DMS114 treated with DMSO at 0.1 percent for 48 hours (cell line): ENCODE results near the gene ARHGEF4.

Source experiments
- DNase-seq: peaks from one replicate; lab custom pipeline; 2025; ENCODE audit not compliant: unreplicated experiment; lab: John Stamatoyannopoulos, UW

The ARHGEF4 gene

GRCh38 chr2:130819608-130820278, 17.0 kb upstream of the ARHGEF4 start:
- no peak for DNase-seq

GRCh38 chr2:130820279-130820861, 16.3 kb upstream of the ARHGEF4 start:
- no peak for DNase-seq

GRCh38 chr2:130821867-130822266, 14.8 kb upstream of the ARHGEF4 start:
- no peak for DNase-seq

- DNase-seq = no peak
These were observed 13.9 kb upstream of the ARHGEF4 start for GRCh38 chr2:130822766-130823165.

GRCh38 chr2:130823171-130823885, 13.4 kb upstream of the ARHGEF4 start:
- no peak for DNase-seq

GRCh38 chr2:130823886-130824491, 12.7 kb upstream of the ARHGEF4 start:
- DNase-seq = no peak

GRCh38 chr2:130824492-130825061, 12.1 kb upstream of the ARHGEF4 start:
- no peak for DNase-seq

GRCh38 chr2:130825231-130825965, 11.3 kb upstream of the ARHGEF4 start:
- DNase-seq = no peak

GRCh38 chr2:130825966-130826253, 10.8 kb upstream of the ARHGEF4 start:
- DNase-seq = no peak

GRCh38 chr2:130826419-130826818, 10.3 kb upstream of the ARHGEF4 start:
- no peak for DNase-seq

GRCh38 chr2:130826821-130827501, 9.8 kb upstream of the ARHGEF4 start:
- no peak for DNase-seq

- no peak for DNase-seq
These were observed 9.0 kb upstream of the ARHGEF4 start for GRCh38 chr2:130827502-130828251.

- DNase-seq = no peak
These were observed 8.3 kb upstream of the ARHGEF4 start for GRCh38 chr2:130828461-130828860.

GRCh38 chr2:130829015-130829414, 7.7 kb upstream of the ARHGEF4 start:
- DNase-seq = no peak

GRCh38 chr2:130830538-130830937, 6.2 kb upstream of the ARHGEF4 start:
- no peak for DNase-seq

GRCh38 chr2:130831356-130831755, 5.4 kb upstream of the ARHGEF4 start:
- no peak for DNase-seq

GRCh38 chr2:130832296-130832940, 4.3 kb upstream of the ARHGEF4 start:
- DNase-seq = no peak

GRCh38 chr2:130834091-130834930, 2.4 kb upstream of the ARHGEF4 start:
- no peak for DNase-seq
